ENCODE measurements around the gene BTBD16.

BTBD16 gene

DNA sequence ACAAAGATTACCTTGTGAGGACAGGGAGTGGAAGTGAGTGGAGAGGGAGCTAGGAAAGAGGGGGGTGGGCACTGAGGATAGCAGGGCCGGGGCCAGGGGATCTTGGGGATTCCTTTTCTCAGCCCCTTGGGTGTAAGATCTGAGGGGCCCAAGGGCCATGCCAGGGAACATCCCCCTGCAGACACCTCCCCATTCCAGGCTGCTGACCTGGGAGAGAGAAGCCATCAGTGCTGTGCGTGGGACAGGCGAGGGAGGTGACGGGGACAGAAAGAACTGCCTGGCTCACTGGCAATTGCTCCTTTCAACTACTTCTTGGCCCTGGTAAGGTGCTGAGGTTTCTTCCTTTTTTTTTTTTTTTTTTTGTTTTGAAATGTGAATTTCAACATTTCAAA lies 12.0 kb upstream of the BTBD16 start:
- no peak for DNase-seq (ENCODE audit: extremely low read depth, insufficient read length)
- Histone ChIP-seq H3K27me3 (replicated peaks; ENCODE audit: control insufficient read depth, insufficient read depth, low read length) (no peaks in the 10 kb centered on the region), H3K4me3 (replicated peaks; ENCODE audit: low read depth, low read length) (no peak overlapping the region), H3K36me3 (ENCODE audit: control insufficient read depth, insufficient read depth, low read length) (no peaks in the 10 kb centered on the region)
- no peak for TF ChIP-seq CTCF (IDR thresholded peaks at IDR 0.05; ENCODE audit: insufficient read depth, low read length, poor library complexity, severe bottlenecking)

GRCh38 chr10:122261584-122261983 lies 9.5 kb upstream of the BTBD16 start:
- DNase-seq (ENCODE audit: extremely low read depth, insufficient read length): no peak
- TF ChIP-seq CTCF (IDR thresholded peaks at IDR 0.05; ENCODE audit: insufficient read depth, low read length, poor library complexity, severe bottlenecking): no peak
- Histone ChIP-seq H3K4me3 (replicated peaks; ENCODE audit: low read depth, low read length) (no peak overlapping the region), H3K27me3 (replicated peaks; ENCODE audit: control insufficient read depth, insufficient read depth, low read length) (no peaks in the 10 kb centered on the region), H3K36me3 (ENCODE audit: control insufficient read depth, insufficient read depth, low read length) (no peaks in the 10 kb centered on the region)

DNA sequence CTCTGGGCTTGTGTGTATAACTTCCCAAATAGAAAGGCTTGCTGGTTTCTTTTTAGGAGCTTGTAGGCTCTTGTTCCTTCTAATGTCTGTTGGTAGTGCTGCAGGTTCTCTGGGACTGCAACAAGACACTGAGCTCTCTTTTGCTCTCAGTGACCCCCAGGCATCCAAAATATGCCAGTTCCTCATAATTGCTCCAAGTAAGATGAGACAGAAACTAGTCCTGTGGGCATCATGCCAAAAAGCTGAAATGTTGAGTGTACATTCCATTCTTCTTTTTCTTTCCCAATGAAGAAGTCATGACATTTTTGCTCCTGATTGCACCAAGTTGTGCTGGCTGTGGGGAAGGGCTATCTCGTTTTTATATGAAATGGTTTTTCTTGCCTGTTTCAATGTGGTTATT lies 7.1 kb upstream of the BTBD16 start:
- DNase-seq (ENCODE audit: extremely low read depth, insufficient read length): no peak
- Histone ChIP-seq H3K27me3 (replicated peaks; ENCODE audit: control insufficient read depth, insufficient read depth, low read length) (no peaks in the 10 kb centered on the region; the same call in 1 of the 2 replicates), H3K36me3 (ENCODE audit: control insufficient read depth, insufficient read depth, low read length) (no peaks in the 10 kb centered on the region), H3K4me3 (replicated peaks; ENCODE audit: low read depth, low read length) (no peak overlapping the region)
- no peak for TF ChIP-seq CTCF (IDR thresholded peaks at IDR 0.05; ENCODE audit: insufficient read depth, low read length, poor library complexity, severe bottlenecking)

DNA sequence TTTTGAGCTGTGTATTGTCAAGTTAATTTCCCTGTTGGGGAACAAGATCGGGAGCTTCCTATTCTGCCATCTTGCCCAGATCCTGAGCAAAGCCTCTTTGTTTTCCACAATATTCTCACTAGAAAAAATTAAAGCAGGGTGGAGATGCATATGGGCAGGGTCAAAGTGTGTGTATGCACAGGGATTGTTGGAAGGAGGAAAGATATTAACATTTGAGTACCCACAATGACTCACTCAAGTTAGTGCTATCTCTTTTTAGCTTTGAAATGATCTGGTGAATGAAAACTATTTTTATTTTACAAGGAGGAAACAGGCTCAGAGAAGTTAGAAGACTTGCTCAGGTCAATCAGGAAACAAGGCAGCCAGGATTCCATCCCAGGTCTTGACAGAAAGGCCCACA lies 6.7 kb upstream of the BTBD16 start:
- DNase-seq (ENCODE audit: extremely low read depth, insufficient read length): no peak
- TF ChIP-seq CTCF (IDR thresholded peaks at IDR 0.05; ENCODE audit: insufficient read depth, low read length, poor library complexity, severe bottlenecking): no peak
- Histone ChIP-seq H3K27me3 (replicated peaks; ENCODE audit: control insufficient read depth, insufficient read depth, low read length) (no peaks in the 10 kb centered on the region; the same call in 1 of the 2 replicates), H3K36me3 (ENCODE audit: control insufficient read depth, insufficient read depth, low read length) (no peaks in the 10 kb centered on the region), H3K4me3 (replicated peaks; ENCODE audit: low read depth, low read length) (no peak overlapping the region)

GRCh38 chr10:122264931-122265330 lies 6.2 kb upstream of the BTBD16 start:
- no peak for TF ChIP-seq CTCF (IDR thresholded peaks at IDR 0.05; ENCODE audit: insufficient read depth, low read length, poor library complexity, severe bottlenecking)
- DNase-seq (ENCODE audit: extremely low read depth, insufficient read length): no peak
- Histone ChIP-seq H3K36me3 (ENCODE audit: control insufficient read depth, insufficient read depth, low read length) (no peaks in the 10 kb centered on the region), H3K4me3 (replicated peaks; ENCODE audit: low read depth, low read length) (no peak overlapping the region), H3K27me3 (replicated peaks; ENCODE audit: control insufficient read depth, insufficient read depth, low read length) (no peaks in the 10 kb centered on the region; the same call in 1 of the 2 replicates)

GRCh38 chr10:122265896-122266295 lies 5.2 kb upstream of the BTBD16 start:
- Histone ChIP-seq H3K27me3 (replicated peaks; ENCODE audit: control insufficient read depth, insufficient read depth, low read length) (no peaks in the 10 kb centered on the region; the same call in 1 of the 2 replicates), H3K4me3 (replicated peaks; ENCODE audit: low read depth, low read length) (no peak overlapping the region), H3K36me3 (ENCODE audit: control insufficient read depth, insufficient read depth, low read length) (no peaks in the 10 kb centered on the region)
- TF ChIP-seq CTCF (IDR thresholded peaks at IDR 0.05; ENCODE audit: insufficient read depth, low read length, poor library complexity, severe bottlenecking): no peak
- DNase-seq (ENCODE audit: extremely low read depth, insufficient read length): no peak

Measured in GM06990 (cell line).